Effector memory CD8-positive, alpha-beta T cell (primary cell): Measurements from ENCODE around the gene IGSF10.
"Not testable (repeated sequence)": the region's sequence is repeated elsewhere in the genome, so short reads cannot be mapped to it uniquely, and the experiment has no call there.

ENCODE experiments used
- ATAC-seq: fragments of 150-1000 bp; cut with Tn5 transposase; replicated peaks from 2 replicates; pipeline ENCODE4 v1.10.0; 2021; ENCODE audit warnings: mild to moderate bottlenecking, moderate library complexity
- DNase-seq, 3 experiments: peaks; one replicate each; pipeline ENCODE4 v3.0.0; 2021
- H3K27ac Mint-ChIP-seq, 2 donors: one replicate each; pipeline ENCODE4 v1.8.0; 2022; ENCODE audit warnings: mild to moderate bottlenecking in 2 of 2, mixed read lengths in 2 of 2, moderate library complexity in 2 of 2
- H3K27me3 Mint-ChIP-seq, 2 donors: one replicate each; pipeline ENCODE4 v1.8.0; 2022; ENCODE audit warnings: mixed read lengths in 2 of 2
- H3K36me3 Mint-ChIP-seq: one replicate; pipeline ENCODE4 v1.8.0; 2022; ENCODE audit warnings: mild to moderate bottlenecking, moderate library complexity, mixed read lengths; ENCODE audit not compliant: insufficient read depth
- H3K4me1 Mint-ChIP-seq, 2 donors: one replicate each; pipeline ENCODE4 v1.8.0; 2022; ENCODE audit warnings: low read depth in 2 of 2, mixed read lengths in 2 of 2
- H3K4me3 Mint-ChIP-seq, 2 donors: one replicate each; pipeline ENCODE4 v1.8.0; 2022; ENCODE audit warnings: mild to moderate bottlenecking in 2 of 2, mixed read lengths in 2 of 2, moderate library complexity in 2 of 2
- H3K9me3 Mint-ChIP-seq, 2 donors: one replicate each; pipeline ENCODE4 v1.8.0; 2022; ENCODE audit warnings: mixed read lengths in 2 of 2
- total RNA-seq, 9 experiments: gene quantifications; one replicate each; lab custom pipeline; 2026; lab: John Stamatoyannopoulos, UW

The IGSF10 gene
- total RNA-seq, result 0 to 0.07 (median 0) reads per million in 9 experiments

DNA sequence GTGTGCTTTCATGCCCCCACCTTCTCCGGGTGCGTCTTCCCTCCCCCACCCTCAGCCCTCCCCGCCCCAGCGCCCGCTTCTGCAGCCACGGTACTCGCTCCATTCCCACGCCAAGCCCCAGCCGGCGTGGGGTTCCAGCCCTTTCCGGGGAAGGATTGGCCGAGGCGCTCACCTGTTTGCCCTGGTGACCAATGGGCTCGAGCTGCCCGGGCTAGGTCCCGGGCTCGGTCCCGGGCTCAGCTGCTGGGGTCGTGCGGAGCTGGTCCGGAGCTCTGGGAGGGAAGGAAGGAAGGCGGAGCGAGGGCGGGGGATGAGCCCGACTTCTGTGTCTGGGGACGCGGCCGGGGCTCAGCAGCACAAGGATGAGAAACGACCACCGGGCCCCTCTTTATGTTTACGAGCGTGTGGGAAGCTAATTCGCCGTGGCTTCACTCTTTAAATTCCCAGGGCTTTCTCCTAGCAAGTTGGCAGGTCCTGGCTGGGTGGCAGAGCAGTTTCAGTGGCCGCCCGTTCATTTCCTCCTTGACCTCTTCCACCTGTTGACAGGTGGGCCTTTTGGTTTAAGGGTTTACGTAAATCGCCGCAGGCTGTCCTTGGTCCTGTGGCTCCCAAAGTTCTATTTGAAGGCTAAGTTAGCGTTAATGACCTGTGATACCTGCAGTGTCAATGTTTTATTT is at the start of gene IGSF10:
Gene IGSF10, minus strand, starts transcription at position 288 of the 677 bp plus-strand sequence. CDS start 2,352 bp downstream, outside the sequence.
- Mint-ChIP-seq H3K4me1 (no peaks in the 10 kb centered on the region), H3K27me3 (peaks cover 48 to 76% of the 10 kb centered on the region in 2 donors), H3K36me3 (no peaks in the 10 kb centered on the region), H3K27ac (no peak within 1 kb of the TSS), H3K4me3 (no peak within 1 kb of the TSS), H3K9me3 (no peaks in the 10 kb centered on the region)
- DNase-seq, result no peak
- ATAC-seq, result no peak

GRCh38 chr3:151509468-151510135 is 48.7 kb upstream of the IGSF10 start:
- not testable (repeated sequence) for H3K4me1 Mint-ChIP-seq, H3K4me3 Mint-ChIP-seq, H3K36me3 Mint-ChIP-seq, H3K27ac Mint-ChIP-seq, ATAC-seq, DNase-seq, H3K9me3 Mint-ChIP-seq
- peaks cover 14 to 15% of the 10 kb centered on the region in 2 donors for H3K27me3 Mint-ChIP-seq

- Mint-ChIP-seq H3K4me3 (no peak overlapping the region), H3K27me3 (peaks cover 11 to 14% of the 10 kb centered on the region in 2 donors), H3K9me3 (no peaks in the 10 kb centered on the region), H3K36me3 (no peaks in the 10 kb centered on the region), H3K27ac (no peak overlapping the region), H3K4me1 (no peaks in the 10 kb centered on the region)
- ATAC-seq (no peak), DNase-seq (no peak)
Measured at GRCh38 chr3:151504606-151505005, 43.7 kb upstream of the IGSF10 start.

- H3K4me1 Mint-ChIP-seq, result no peaks in the 10 kb centered on the region
- H3K36me3 Mint-ChIP-seq, result no peaks in the 10 kb centered on the region
- H3K9me3 Mint-ChIP-seq, result no peaks in the 10 kb centered on the region
- ATAC-seq (no peak), DNase-seq (no peak)
- no peak overlapping the region for H3K27ac Mint-ChIP-seq
- H3K4me3 Mint-ChIP-seq, result no peak overlapping the region
- H3K27me3 Mint-ChIP-seq, result peaks cover 7 to 8% of the 10 kb centered on the region in 2 donors
Measured at GRCh38 chr3:151503074-151503473, 42.2 kb upstream of the IGSF10 start.

DNA sequence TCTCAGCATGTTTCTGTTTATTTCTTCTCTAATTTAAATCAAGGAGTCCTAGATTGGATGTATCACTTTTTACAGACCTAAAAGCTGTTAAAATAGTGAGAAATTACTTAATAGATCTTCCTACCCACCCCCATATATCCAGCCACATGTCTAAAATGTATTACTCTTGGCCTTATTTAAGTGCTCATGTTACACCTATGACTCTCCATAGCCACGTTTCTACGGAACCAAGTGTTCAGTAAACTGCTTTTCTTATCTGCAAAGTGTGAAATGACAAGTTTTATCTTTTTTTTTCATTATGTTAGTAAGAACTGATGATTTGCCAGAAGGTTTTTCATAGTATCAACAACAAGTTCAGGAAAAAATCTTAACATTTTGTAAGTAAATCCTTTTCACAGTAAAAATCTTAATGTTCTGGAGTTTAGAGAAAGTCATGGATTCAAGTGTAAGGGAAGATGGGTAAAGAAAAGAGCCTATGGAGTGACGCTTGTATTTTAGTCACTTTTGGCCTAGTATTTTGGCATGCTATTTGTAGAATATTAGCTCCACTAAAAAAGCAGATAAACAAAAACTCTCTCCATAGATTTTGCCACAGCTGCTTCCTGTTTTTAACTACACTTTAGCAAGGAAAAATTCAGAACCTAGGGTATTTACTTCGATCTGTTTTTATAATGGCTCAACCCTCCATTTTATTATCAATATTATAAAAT is 41.2 kb upstream of the IGSF10 start:
- ATAC-seq, result no peak
- Mint-ChIP-seq H3K9me3 (no peaks in the 10 kb centered on the region), H3K36me3 (no peaks in the 10 kb centered on the region), H3K4me3 (no peak overlapping the region), H3K27ac (no peak overlapping the region), H3K27me3 (peaks cover 7 to 8% of the 10 kb centered on the region in 2 donors), H3K4me1 (no peaks in the 10 kb centered on the region)
- no peak for DNase-seq

- DNase-seq (no peak), ATAC-seq (no peak)
- Mint-ChIP-seq H3K4me3 (no peak overlapping the region), H3K4me1 (no peaks in the 10 kb centered on the region), H3K9me3 (no peaks in the 10 kb centered on the region), H3K36me3 (no peaks in the 10 kb centered on the region), H3K27me3 (peaks cover 7 to 8% of the 10 kb centered on the region in 2 donors), H3K27ac (no peak overlapping the region)
Measured at GRCh38 chr3:151501171-151501922, 40.5 kb upstream of the IGSF10 start.

GRCh38 chr3:151499168-151499567 is 38.3 kb upstream of the IGSF10 start:
- no peak overlapping the region for H3K27ac Mint-ChIP-seq
- H3K36me3 Mint-ChIP-seq, result no peaks in the 10 kb centered on the region
- no peak for ATAC-seq
- H3K27me3 Mint-ChIP-seq, result peaks cover 7 to 8% of the 10 kb centered on the region in 2 donors
- H3K4me1 Mint-ChIP-seq, result no peaks in the 10 kb centered on the region
- H3K9me3 Mint-ChIP-seq, result no peaks in the 10 kb centered on the region
- H3K4me3 Mint-ChIP-seq, result no peak overlapping the region
- DNase-seq, result no peak

DNA sequence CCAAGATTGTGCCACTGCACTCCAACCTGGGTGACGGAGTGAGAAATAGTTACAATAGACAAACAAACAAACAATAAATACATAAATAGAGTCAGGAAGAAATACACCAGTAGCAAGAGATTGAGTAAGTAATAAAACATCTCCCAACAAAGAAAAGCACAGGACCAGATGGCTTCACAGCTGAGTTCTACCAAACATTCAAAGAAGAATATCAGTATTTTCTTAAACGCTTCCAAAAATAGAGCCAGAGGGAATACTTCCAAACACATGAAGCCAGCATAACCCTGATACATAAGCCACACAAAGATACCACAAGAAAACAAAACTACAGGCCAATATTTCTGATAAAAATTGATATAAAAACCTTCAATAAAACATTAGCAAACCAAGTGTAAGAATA is 30.7 kb upstream of the IGSF10 start:
- H3K36me3 Mint-ChIP-seq, result no peaks in the 10 kb centered on the region

GRCh38 chr3:151487833-151488232 is 27.0 kb upstream of the IGSF10 start:
- H3K27me3 Mint-ChIP-seq, result peaks cover 33 to 37% of the 10 kb centered on the region in 2 donors

More for the DNA sequence above, 30.7 kb upstream of the IGSF10 start:
- H3K4me3 Mint-ChIP-seq, result no peak overlapping the region
- no peak overlapping the region for H3K27ac Mint-ChIP-seq
- ATAC-seq (no peak), DNase-seq (no peak)
- H3K9me3 Mint-ChIP-seq, result no peaks in the 10 kb centered on the region
- H3K27me3 Mint-ChIP-seq, result peaks cover 9 to 16% of the 10 kb centered on the region in 2 donors
- H3K4me1 Mint-ChIP-seq, result no peaks in the 10 kb centered on the region

GRCh38 chr3:151483961-151484520 is 23.2 kb upstream of the IGSF10 start:
- Mint-ChIP-seq H3K36me3 (no peaks in the 10 kb centered on the region), H3K4me3 (no peak overlapping the region), H3K27ac (no peak overlapping the region), H3K27me3 (peaks cover 44 to 72% of the 10 kb centered on the region in 2 donors), H3K9me3 (peaks cover 4 to 14% of the 10 kb centered on the region in 2 donors), H3K4me1 (no peaks in the 10 kb centered on the region)
- ATAC-seq (no peak), DNase-seq (no peak)

More at GRCh38 chr3:151487833-151488232, 27.0 kb upstream of the IGSF10 start:
- not testable (repeated sequence) for DNase-seq, H3K36me3 Mint-ChIP-seq, H3K4me1 Mint-ChIP-seq, ATAC-seq, H3K9me3 Mint-ChIP-seq, H3K4me3 Mint-ChIP-seq, H3K27ac Mint-ChIP-seq

GRCh38 chr3:151483488-151483887 is 22.6 kb upstream of the IGSF10 start:
- no peak overlapping the region for H3K27ac Mint-ChIP-seq
- no peaks in the 10 kb centered on the region for H3K36me3 Mint-ChIP-seq
- no peaks in the 10 kb centered on the region for H3K4me1 Mint-ChIP-seq
- peaks cover 40 to 77% of the 10 kb centered on the region in 2 donors for H3K27me3 Mint-ChIP-seq
- no peak overlapping the region for H3K4me3 Mint-ChIP-seq
- no peak for DNase-seq
- H3K9me3 Mint-ChIP-seq, result peaks cover 4 to 14% of the 10 kb centered on the region in 2 donors
- ATAC-seq, result no peak

- DNase-seq, result no peak
- no peaks in the 10 kb centered on the region for H3K36me3 Mint-ChIP-seq
- no peak overlapping the region for H3K27ac Mint-ChIP-seq
- ATAC-seq, result no peak
- H3K4me3 Mint-ChIP-seq, result no peak overlapping the region
- H3K27me3 Mint-ChIP-seq, result peaks cover 42 to 65% of the 10 kb centered on the region in 2 donors
- H3K4me1 Mint-ChIP-seq, result no peaks in the 10 kb centered on the region
- peaks cover 4 to 14% of the 10 kb centered on the region in 2 donors for H3K9me3 Mint-ChIP-seq
Measured at GRCh38 chr3:151480492-151480891, 19.6 kb upstream of the IGSF10 start.

GRCh38 chr3:151479452-151479851 is 18.6 kb upstream of the IGSF10 start:
- Mint-ChIP-seq H3K4me3 (no peak overlapping the region), H3K4me1 (no peaks in the 10 kb centered on the region), H3K36me3 (no peaks in the 10 kb centered on the region), H3K27ac (no peak overlapping the region), H3K9me3 (peaks cover 4 to 14% of the 10 kb centered on the region in 2 donors), H3K27me3 (peaks cover 35 to 61% of the 10 kb centered on the region in 2 donors)
- ATAC-seq (no peak), DNase-seq (no peak)
